Lower leg skin (tissue), 3 donors: Measurements from ENCODE around the gene DNER.

ENCODE experiments used
- CTCF ChIP-seq, 3 donors: fragments of 450-650 bp; IDR thresholded peaks; one replicate each; pipeline ENCODE4 v1.5.1; 2016; ENCODE audit warnings: antibody characterized with exemption in 3 of 3, mild to moderate bottlenecking in 3 of 3, moderate library complexity in 2 of 3
- POLR2A ChIP-seq, 2 donors: fragments of 450-650 bp; IDR thresholded peaks; one replicate each; pipeline ENCODE4 v1.6.1; 2016 to 2017; ENCODE audit warnings: antibody characterized with exemption in 2 of 2, mild to moderate bottlenecking in 1 of 2, moderate library complexity in 1 of 2

- TF ChIP-seq CTCF (IDR thresholded peaks at IDR 0.05) (no peak), POLR2A (IDR thresholded peaks at IDR 0.05) (no peak)
Observed at GRCh38 chr2:229475778-229476177, 238.6 kb downstream of the DNER start.
